Suprapubic skin (tissue), 4 donors: ENCODE measurements around the gene SOX9.

ENCODE experiments used
- CTCF ChIP-seq, 2 donors: fragments of 200-600 bp in 1 of 2; fragments of 450-650 bp in 1 of 2; sonication (generic) in 1 of 2; IDR thresholded peaks; one replicate each; pipeline ENCODE4 v1.5.1; 2016 to 2019; ENCODE audit warnings: antibody characterized with exemption in 2 of 2, mild to moderate bottlenecking in 1 of 2, moderate library complexity in 1 of 2
- EP300 ChIP-seq: sonication (generic); formaldehyde crosslinking; IDR thresholded peaks from one replicate; pipeline ENCODE4 v1.6.1; 2017; ENCODE audit warnings: antibody characterized with exemption
- POLR2A ChIP-seq, 2 donors: fragments of 450-650 bp; IDR thresholded peaks; one replicate each; pipeline ENCODE4 v1.6.1; 2017; ENCODE audit warnings: antibody characterized with exemption in 2 of 2, mild to moderate bottlenecking in 2 of 2, moderate library complexity in 2 of 2
- POLR2AphosphoS5 ChIP-seq, 3 donors: sonication (generic); formaldehyde crosslinking; IDR thresholded peaks; one replicate each; pipeline ENCODE4 v1.6.1; 2017; ENCODE audit warnings: antibody characterized with exemption in 3 of 3

- TF ChIP-seq CTCF (IDR thresholded peaks at IDR 0.05), result no peak
- no peak for TF ChIP-seq POLR2A (IDR thresholded peaks at IDR 0.05)
- TF ChIP-seq POLR2AphosphoS5 (IDR thresholded peaks at IDR 0.05), result no peak
- TF ChIP-seq EP300, result no peak
These were observed 31.3 kb upstream of the SOX9 start for GRCh38 chr17:72089453-72089987.
